GM12865 (cell line): Measurements from ENCODE around the gene ZBTB16.

Source experiments
- DNase-seq: peaks from one replicate; pipeline ENCODE4 v3.0.0; 2010; ENCODE audit warnings: low read depth
- H3K4me3 ChIP-seq: 2 replicates; pipeline ENCODE4 v1.5.1; 2011; ENCODE audit warnings: mild to moderate bottlenecking, low read depth, low read length, control low read depth
- CTCF ChIP-seq: IDR thresholded peaks from 2 replicates; pipeline ENCODE4 v1.5.1; 2011; ENCODE audit warnings: low read length, control low read depth, low read depth, inconsistent platforms; ENCODE audit not compliant: insufficient read depth; ENCODE audit errors: missing control alignments

The ZBTB16 gene

GRCh38 chr11:114157476-114158050 lies 98.1 kb downstream of the ZBTB16 start:
- no peak for DNase-seq
- no peak overlapping the region for H3K4me3 ChIP-seq
- TF ChIP-seq CTCF: no peak

GRCh38 chr11:114158421-114158820 lies 98.9 kb downstream of the ZBTB16 start:
- no peak for TF ChIP-seq CTCF
- no peak for DNase-seq
- no peak overlapping the region for H3K4me3 ChIP-seq

DNA sequence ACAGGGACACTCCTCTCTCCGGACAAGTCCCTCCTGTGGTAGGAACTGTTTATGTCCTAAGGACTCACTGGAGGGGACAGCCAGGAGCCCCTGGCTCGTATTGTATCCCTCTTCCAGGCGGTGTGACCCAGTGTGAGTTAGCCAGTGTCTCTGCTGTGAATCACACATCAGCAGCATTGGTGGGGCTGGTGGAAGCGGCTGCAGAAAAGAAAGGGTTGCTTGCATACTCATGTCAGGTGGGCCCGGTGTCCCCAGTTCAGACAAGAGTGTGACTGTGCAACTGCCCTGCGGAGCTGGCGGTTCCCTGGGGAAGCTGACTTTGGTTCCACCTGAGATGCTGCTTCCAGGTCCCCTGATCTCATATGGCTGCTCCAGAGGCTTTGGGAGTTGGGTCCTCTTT lies 99.4 kb downstream of the ZBTB16 start:
- no peak overlapping the region for H3K4me3 ChIP-seq
- no peak for DNase-seq
- no peak for TF ChIP-seq CTCF

DNA sequence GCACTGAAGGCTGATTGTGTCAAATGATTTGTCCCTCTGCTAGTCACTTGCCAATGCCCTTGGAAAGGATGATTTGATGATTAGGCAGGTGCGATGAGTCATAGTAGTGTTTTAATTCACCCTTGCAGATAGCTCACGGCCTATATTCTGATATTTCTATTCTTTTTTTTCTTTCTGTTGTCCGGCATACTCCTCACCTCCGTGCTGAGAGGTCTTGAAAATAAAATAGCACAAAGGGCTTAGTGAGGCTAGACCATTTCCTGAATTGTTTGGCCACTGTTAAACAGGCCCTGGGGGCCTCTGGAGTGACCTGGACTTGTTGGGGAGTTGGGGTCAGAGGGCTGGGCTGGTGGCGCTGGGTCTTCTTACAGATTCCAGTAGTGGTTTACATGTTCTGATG lies 99.8 kb downstream of the ZBTB16 start:
- no peak overlapping the region for H3K4me3 ChIP-seq
- TF ChIP-seq CTCF: no peak

GRCh38 chr11:114159802-114160632 lies 100.5 kb downstream of the ZBTB16 start:
- no peak overlapping the region for H3K4me3 ChIP-seq
- DNase-seq: peak; percentile 63
- no peak for TF ChIP-seq CTCF

More for the DNA sequence above, 99.8 kb downstream of the ZBTB16 start:
- DNase-seq: no peak

GRCh38 chr11:114160894-114161293 lies 101.4 kb downstream of the ZBTB16 start:
- H3K4me3 ChIP-seq: no peak overlapping the region
- no peak for TF ChIP-seq CTCF
- DNase-seq: no peak
